GM12878 (cell line): ENCODE data around the gene CLN6. TPM values are rescaled to one million over a fixed set of nuclear protein-coding genes. Genes with fewer than 3 reads are reported as not detected.

ENCODE experiments used
- ATF2 ChIP-seq: IDR thresholded peaks from 2 replicates; pipeline ENCODE4 v1.6.1; 2012; ENCODE audit warnings: low read length, inconsistent platforms
- BCL11A ChIP-seq: IDR thresholded peaks from 2 replicates; pipeline ENCODE4 v1.6.1; 2011; ENCODE audit warnings: low read depth, low read length
- CBX3 ChIP-seq: fragments of 200-600 bp; sonication (generic); IDR thresholded peaks from 2 replicates; pipeline ENCODE4 v1.6.1; 2016; ENCODE audit warnings: low read depth, borderline replicate concordance
- CEBPB ChIP-seq, 2 experiments: fragments of 150-350 bp in 1 of 2; IDR thresholded peaks; 2 replicates each; pipeline ENCODE4 v1.6.1; 2012 to 2014; ENCODE audit warnings: low read depth in 2 of 2, low read length in 2 of 2, borderline replicate concordance in 1 of 2, inconsistent platforms in 1 of 2
- E2F8 ChIP-seq: fragments of 450-650 bp; IDR thresholded peaks from 2 replicates; pipeline ENCODE4 v1.6.1; 2018; ENCODE audit warnings: mild to moderate bottlenecking, low read depth, moderate library complexity; ENCODE audit not compliant: partially characterized antibody
- GATAD2B ChIP-seq: fragments of 450-650 bp; conservative IDR thresholded peaks from 2 replicates; pipeline ENCODE4 v1.6.1; 2017; ENCODE audit warnings: low read depth, mild to moderate bottlenecking, moderate library complexity
- HDGF ChIP-seq: fragments of 450-650 bp; IDR thresholded peaks from 2 replicates; pipeline ENCODE4 v1.6.1; 2016; ENCODE audit warnings: antibody characterized with exemption
- JUNB ChIP-seq: IDR thresholded peaks from 2 replicates; pipeline ENCODE4 v1.6.1; 2016; ENCODE audit warnings: antibody characterized with exemption, mild to moderate bottlenecking
- MXI1 ChIP-seq: fragments of 150-350 bp; IDR thresholded peaks from 2 replicates; pipeline ENCODE4 v1.6.1; 2011; ENCODE audit warnings: low read depth, mild to moderate bottlenecking, inconsistent platforms, low read length, improper control_type of control experiment
- NFXL1 ChIP-seq: fragments of 450-650 bp; IDR thresholded peaks from 2 replicates; pipeline ENCODE4 v1.6.1; 2017; ENCODE audit warnings: antibody characterized with exemption, mild to moderate bottlenecking, borderline replicate concordance
- PRDM15 ChIP-seq: fragments of 450-650 bp; formaldehyde crosslinking; IDR thresholded peaks from 2 replicates; pipeline ENCODE4 v1.4.0; 2020; ENCODE audit warnings: mild to moderate bottlenecking, moderate library complexity
- RCOR1 ChIP-seq: conservative IDR thresholded peaks from 2 replicates; pipeline ENCODE4 v1.6.1; 2012; ENCODE audit warnings: low read depth, low read length, improper control_type of control experiment
- RELB ChIP-seq: fragments of 450-650 bp; IDR thresholded peaks from 2 replicates; pipeline ENCODE4 v1.6.1; 2017; ENCODE audit warnings: low read depth, mild to moderate bottlenecking, moderate library complexity
- SMARCA5 ChIP-seq: fragments of 450-650 bp; IDR thresholded peaks from 2 replicates; pipeline ENCODE4 v1.6.1; 2017; ENCODE audit warnings: mild to moderate bottlenecking
- ZBTB11 ChIP-seq: fragments of 450-650 bp; formaldehyde crosslinking; IDR thresholded peaks from 2 replicates; pipeline ENCODE4 v1.5.0; 2022; ENCODE audit warnings: mild to moderate bottlenecking, missing genetic modification characterization
- ZNF207 ChIP-seq: fragments of 450-650 bp; IDR thresholded peaks from 2 replicates; pipeline ENCODE4 v1.6.1; 2014; ENCODE audit warnings: antibody characterized with exemption, mild to moderate bottlenecking, borderline replicate concordance
- polyA plus RNA-seq, 11 experiments: library from polyadenylated mRNA; depleted of rRNA in 4 of 11; unstranded in 6 of 11; stranded (reverse) in 5 of 11; fragments of >200 nt; fragmentation: Nextera tagmentation in 4 of 11; fragmentation: Illumina TruSeq in 1 of 11; extraction: Ambion mirVana in 4 of 11; extraction: Trizol in 1 of 11; gene quantifications; 1 replicate in 1 of 11; 2 replicates in 10 of 11; pipeline versions ENCODE4 v1.2.1 to v1.2.3, GENCODE V29; 2011 to 2016; ENCODE audit warnings: inconsistent platforms in 2 of 11, missing spikeins in 2 of 11, low read depth in 1 of 11
- total RNA-seq, 4 experiments: library from RNA; depleted of rRNA in 3 of 4; stranded (reverse); fragments of >200 nt in 3 of 4; fragmentation: Illumina TruSeq in 1 of 4; extraction: Trizol in 1 of 4; gene quantifications; 2 replicates each; pipeline versions ENCODE4 v1.2.1 to v1.2.3, GENCODE V29; 2013 to 2021

CLN6 gene
- total and polyA plus RNA-seq, 10 of the 15 experiments (the other 5 are each of a cell fraction or from before 2014, with no cell fraction given), result 0.74 to 69.0 (median 30.3) TPM

- TF ChIP-seq ZBTB11 (CRISPR knock-in tag), result no peak
- TF ChIP-seq E2F8, result no peak
- no peak for TF ChIP-seq GATAD2B
- TF ChIP-seq PRDM15 (CRISPR knock-in tag), result no peak
- no peak for TF ChIP-seq CEBPB (IDR thresholded peaks at IDR 0.05; ENCODE audit: borderline replicate concordance in 1 of 2, low read depth in 2 of 2, low read length in 2 of 2)
- TF ChIP-seq CBX3, result no peak
- TF ChIP-seq HDGF, result no peak
- no peak for TF ChIP-seq ATF2
- no peak for TF ChIP-seq BCL11A
- TF ChIP-seq JUNB, result no peak
- no peak for TF ChIP-seq MXI1
- TF ChIP-seq SMARCA5, result peak; percentile 78
- TF ChIP-seq RCOR1, result no peak
- no peak for TF ChIP-seq NFXL1
- no peak for TF ChIP-seq ZNF207
- TF ChIP-seq RELB, result no peak
Observed at GRCh38 chr15:68228143-68228970, 1.2 kb downstream of the CLN6 start (continued).
